ENCODE data around the gene LRRC17. TPM values are rescaled to one million over a fixed set of nuclear protein-coding genes. Genes with fewer than 3 reads are reported as not detected.

Gene LRRC17
- total RNA-seq, 4 donors from 2014 or later = 0.62 to 2.5 (median 1.6) TPM; not detected in 1

GRCh38 chr7:102935450-102936115 lies 22.8 kb downstream of the LRRC17 start:
- no peaks in the 10 kb centered on the region for H3K36me3 ChIP-seq
- no peak overlapping the region for H3K27ac ChIP-seq
- H3K9me3 ChIP-seq = no peaks in the 10 kb centered on the region
- no peaks in the 10 kb centered on the region for H3K27me3 ChIP-seq
- TF ChIP-seq POLR2A (IDR thresholded peaks at IDR 0.05) = no peak
- TF ChIP-seq CTCF (IDR thresholded peaks at IDR 0.05 in 4 of 5, conservative IDR thresholded peaks at IDR 0.05 in 1 of 5) = no peak
- DNase-seq (no peak), ATAC-seq (no peak)
- H3K4me3 ChIP-seq = no peak overlapping the region
- peaks cover 5 to 8% of the 10 kb centered on the region in 2 donors for H3K4me1 ChIP-seq
- intact Hi-C loops (cut with DNase I; ENCODE audit: low total_unique reads) = no loop called here
- in situ Hi-C loops (cut with MboI; ENCODE audit: low sequenced_read_pairs in 4 of 4) = no loop called here

GRCh38 chr7:102938679-102939078 lies 25.9 kb downstream of the LRRC17 start:
- ATAC-seq (no peak), DNase-seq (no peak)
- intact Hi-C loops (cut with DNase I; ENCODE audit: low total_unique reads) (no loop called here), in situ Hi-C loops (cut with MboI; ENCODE audit: low sequenced_read_pairs in 4 of 4) (no loop called here)
- Histone ChIP-seq H3K9me3 (no peaks in the 10 kb centered on the region), H3K4me1 (peaks cover 5 to 8% of the 10 kb centered on the region in 2 donors), H3K4me3 (no peak overlapping the region), H3K36me3 (no peaks in the 10 kb centered on the region), H3K27me3 (no peaks in the 10 kb centered on the region), H3K27ac (peak overlapping the region in 3 of 4 donors; percentile 5 to 50 (median 39))
- no peak for TF ChIP-seq POLR2A (IDR thresholded peaks at IDR 0.05)
- TF ChIP-seq CTCF (IDR thresholded peaks at IDR 0.05 in 4 of 5, conservative IDR thresholded peaks at IDR 0.05 in 1 of 5) = no peak

DNA sequence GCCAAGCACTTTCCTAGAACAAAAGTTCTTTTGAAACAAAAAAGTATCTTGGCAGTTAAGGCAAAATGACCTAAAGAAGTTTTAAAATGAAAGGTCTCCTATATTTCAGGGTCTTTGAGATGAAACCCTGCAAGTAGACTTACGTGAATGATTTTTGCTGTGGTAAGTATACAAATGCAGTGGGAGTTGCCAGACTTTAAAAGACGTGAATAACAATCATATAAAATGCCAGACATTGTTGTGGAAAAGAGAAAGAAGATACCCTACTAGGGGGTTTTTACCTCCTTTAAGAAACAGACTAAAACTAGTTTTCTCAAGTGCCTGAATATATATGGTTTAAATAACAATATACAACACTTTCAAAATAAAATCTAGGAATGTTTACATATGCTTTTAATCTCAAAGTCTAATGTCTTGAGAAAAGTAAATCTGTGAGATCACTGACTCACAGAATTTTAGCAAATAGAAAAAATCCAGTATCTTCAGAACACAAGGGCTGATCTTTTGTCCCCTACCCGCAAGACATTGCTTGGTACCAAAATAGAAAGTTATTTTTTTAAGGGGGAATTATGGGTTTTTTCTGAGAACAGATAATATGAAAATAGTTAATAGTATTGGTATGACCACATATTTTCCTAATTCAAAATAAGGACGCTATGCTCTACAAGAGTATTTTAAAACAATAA lies 29.5 kb downstream of the LRRC17 start:
- H3K4me3 ChIP-seq = no peak overlapping the region
- intact Hi-C loops (cut with DNase I; ENCODE audit: low total_unique reads) = no loop called here
- H3K36me3 ChIP-seq = no peaks in the 10 kb centered on the region
- H3K27me3 ChIP-seq = no peaks in the 10 kb centered on the region
- ATAC-seq = no peak
- H3K27ac ChIP-seq = peak overlapping the region in 1 of 4 donors; percentile 12
- TF ChIP-seq CTCF (IDR thresholded peaks at IDR 0.05 in 4 of 5, conservative IDR thresholded peaks at IDR 0.05 in 1 of 5) (no peak), POLR2A (IDR thresholded peaks at IDR 0.05) (no peak)
- in situ Hi-C loops (cut with MboI; ENCODE audit: low sequenced_read_pairs in 4 of 4) = no loop called here
- no peaks in the 10 kb centered on the region for H3K9me3 ChIP-seq
- peaks cover 8 to 10% of the 10 kb centered on the region in 2 donors for H3K4me1 ChIP-seq
- DNase-seq = no peak

DNA sequence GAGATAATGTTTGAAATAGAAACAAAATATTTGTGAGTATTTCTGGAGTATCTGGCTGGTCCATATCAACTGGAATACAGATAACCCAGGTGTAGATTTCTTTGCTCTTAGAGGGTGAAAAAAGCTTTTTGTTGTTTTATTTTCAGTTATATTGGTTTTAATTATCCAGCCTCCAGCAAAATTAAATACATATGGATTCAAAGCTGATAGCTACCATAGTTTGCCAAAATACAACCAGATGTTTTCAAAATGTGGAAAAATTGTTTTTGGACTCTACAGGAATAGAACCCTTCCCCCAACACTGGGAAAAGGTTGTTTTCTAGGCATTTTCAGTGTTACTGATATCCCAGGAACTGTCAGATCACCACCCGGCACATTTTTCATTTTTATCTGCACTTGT lies 30.1 kb downstream of the LRRC17 start:
- in situ Hi-C loops (cut with MboI; ENCODE audit: low sequenced_read_pairs in 4 of 4) (no loop called here), intact Hi-C loops (cut with DNase I; ENCODE audit: low total_unique reads) (no loop called here)
- Histone ChIP-seq H3K4me1 (peaks cover 5 to 8% of the 10 kb centered on the region in 2 donors), H3K36me3 (no peaks in the 10 kb centered on the region), H3K9me3 (no peaks in the 10 kb centered on the region), H3K4me3 (no peak overlapping the region), H3K27ac (no peak overlapping the region), H3K27me3 (no peaks in the 10 kb centered on the region)
- ATAC-seq (no peak), DNase-seq (no peak)
- no peak for TF ChIP-seq POLR2A (IDR thresholded peaks at IDR 0.05)
- no peak for TF ChIP-seq CTCF (IDR thresholded peaks at IDR 0.05 in 4 of 5, conservative IDR thresholded peaks at IDR 0.05 in 1 of 5)
